Stimulated activated CD4-positive, alpha-beta T cell treated with anti-CD3 and anti-CD28 coated beads, TNF-alpha, amount 100 ng/mL, for 1 hour (primary cell): ENCODE measurements around the gene CHD1L.
A peak's percentile ranks its signal among the peaks of the same experiment; 100 is the strongest.
"Not testable (repeated sequence)": the region's sequence is repeated elsewhere in the genome, so short reads cannot be mapped to it uniquely, and the experiment has no call there.

ENCODE experiments used
- DNase-seq, 3 donors: peaks; one replicate each; pipeline ENCODE4 v3.0.0-alpha.2; 2020; ENCODE audit warnings: low read depth in 3 of 3, low spot score in 1 of 3

The CHD1L gene

DNA sequence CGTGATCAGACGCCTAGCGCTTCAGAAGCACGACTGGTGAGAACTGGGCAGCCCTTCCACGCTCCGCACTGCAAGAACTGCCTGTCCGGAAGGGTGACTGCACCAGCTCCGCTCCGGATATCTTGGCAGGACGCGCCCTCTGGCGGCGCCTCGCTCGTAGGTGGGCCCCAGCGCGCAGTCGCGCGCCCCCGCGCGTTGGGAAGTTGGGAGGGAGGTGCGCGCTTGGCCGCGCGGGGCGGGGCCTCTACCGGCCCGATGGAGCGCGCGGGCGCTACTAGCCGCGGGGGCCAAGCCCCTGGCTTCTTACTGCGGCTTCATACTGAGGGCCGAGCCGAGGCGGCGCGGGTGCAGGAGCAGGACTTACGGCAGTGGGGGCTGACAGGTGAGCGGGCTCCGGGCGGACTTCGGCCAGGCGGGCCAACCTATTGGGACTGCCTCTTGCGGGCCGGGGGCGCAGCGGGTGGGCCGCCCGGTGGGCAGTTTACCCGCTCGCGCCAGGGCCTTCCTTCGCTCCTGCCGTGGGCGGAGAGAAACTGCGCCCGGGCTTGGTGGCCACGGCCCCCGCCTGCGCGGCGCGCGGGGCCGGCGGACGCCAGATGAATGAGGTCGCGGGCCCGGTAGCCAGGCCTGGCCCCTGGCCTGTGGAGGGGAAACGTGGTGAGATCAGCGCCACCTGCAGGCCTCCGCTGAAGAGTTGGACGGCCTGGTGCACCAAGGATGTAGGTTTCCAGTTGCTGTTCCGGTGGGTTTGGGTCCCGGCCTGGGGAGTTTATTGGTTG lies at the start of gene CHD1L:
TSS of gene CHD1L (plus strand) at position 236 of the 779 bp plus-strand sequence. CDS start at position 256, 20 bp downstream.
- DNase-seq: peak; percentile 83 to 93 (median 86)

DNA sequence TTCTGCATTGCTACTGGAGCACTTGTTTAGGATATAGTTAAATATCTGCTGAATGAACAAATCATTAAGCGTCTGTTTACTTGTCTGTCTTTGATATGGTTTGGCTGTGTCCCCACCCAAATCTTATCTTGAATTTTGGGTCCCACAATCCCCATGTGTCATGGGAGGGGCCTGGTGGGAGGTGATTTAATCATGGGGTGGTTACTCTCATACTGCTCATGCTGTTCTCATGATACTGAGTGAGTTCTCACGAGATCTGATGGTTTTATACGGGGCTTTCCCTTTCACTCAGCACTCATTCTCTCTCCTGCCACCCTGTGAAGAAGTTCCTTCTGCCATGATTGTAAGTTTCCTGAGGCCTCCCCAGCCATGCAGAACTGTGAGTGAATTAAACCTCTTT lies 45.2 kb upstream of the CHD1L start:
- DNase-seq: not testable (repeated sequence)

DNA sequence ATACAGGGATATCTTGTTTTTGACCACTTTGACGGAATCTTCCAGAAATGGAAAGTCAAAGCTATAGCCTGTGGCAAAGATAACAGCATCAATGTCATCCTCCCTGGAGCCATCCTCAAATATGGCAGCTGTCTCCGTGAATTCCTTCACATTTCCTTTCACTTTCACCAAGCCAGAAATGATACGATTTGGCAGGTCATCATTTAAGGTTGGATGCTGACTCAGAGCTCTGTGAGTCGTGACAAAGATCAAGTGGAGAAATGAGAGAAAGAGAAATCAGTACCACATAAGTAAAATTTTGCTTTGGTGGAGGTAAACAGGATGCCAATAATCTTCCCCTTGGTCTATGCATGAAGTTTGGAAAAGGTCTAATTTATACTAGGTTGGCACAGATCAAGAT lies 41.2 kb upstream of the CHD1L start:
- no peak for DNase-seq

GRCh38 chr1:147201786-147202185 lies 40.7 kb upstream of the CHD1L start:
- no peak for DNase-seq

GRCh38 chr1:147202576-147202975 lies 39.9 kb upstream of the CHD1L start:
- DNase-seq: no peak

- DNase-seq: no peak
Observed at GRCh38 chr1:147204080-147204479, 38.4 kb upstream of the CHD1L start.

GRCh38 chr1:147207192-147207591 lies 35.3 kb upstream of the CHD1L start:
- DNase-seq: no peak

GRCh38 chr1:147208619-147209018 lies 33.9 kb upstream of the CHD1L start:
- DNase-seq: no peak

- no peak for DNase-seq
Observed at GRCh38 chr1:147209825-147210821, 32.4 kb upstream of the CHD1L start.

DNA sequence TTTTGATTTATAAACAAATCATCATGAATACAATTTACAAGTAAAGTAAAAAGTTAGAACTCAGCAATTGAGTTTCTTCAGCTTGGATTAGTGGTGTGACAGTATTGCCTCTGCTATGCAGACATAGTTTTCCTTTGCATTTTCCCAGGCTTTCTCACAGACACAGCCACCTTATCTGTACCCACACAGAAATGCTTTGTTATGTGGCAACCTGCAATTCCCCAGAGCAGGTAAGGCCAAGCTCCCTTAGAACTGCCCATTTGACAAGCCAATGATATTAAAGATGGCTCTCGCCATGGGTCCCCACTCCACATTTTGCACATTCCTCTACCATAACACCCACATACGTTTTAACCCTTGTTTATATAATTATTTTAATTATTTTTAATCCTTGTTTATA lies 31.5 kb upstream of the CHD1L start:
- DNase-seq: no peak

DNA sequence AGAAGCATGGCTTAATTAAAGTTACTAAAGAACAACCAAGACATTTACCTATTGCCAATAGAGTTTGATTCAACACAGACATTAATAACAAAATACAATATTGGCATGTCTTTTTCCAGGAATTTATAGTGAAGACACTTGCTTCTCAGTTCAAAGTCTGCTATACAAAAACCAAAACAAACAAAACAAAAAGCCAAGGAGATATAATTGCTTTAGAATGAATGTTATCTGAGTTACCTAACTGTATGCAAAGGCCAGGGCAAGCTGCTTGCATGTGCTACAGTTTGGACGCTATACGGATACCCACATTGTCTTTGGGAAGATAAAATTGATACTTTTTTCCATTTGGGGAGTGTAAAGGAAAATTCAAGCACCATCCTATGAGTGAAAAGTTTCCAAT lies 30.9 kb upstream of the CHD1L start:
- DNase-seq: no peak

- no peak for DNase-seq
Observed at GRCh38 chr1:147213271-147213670, 29.2 kb upstream of the CHD1L start.

DNA sequence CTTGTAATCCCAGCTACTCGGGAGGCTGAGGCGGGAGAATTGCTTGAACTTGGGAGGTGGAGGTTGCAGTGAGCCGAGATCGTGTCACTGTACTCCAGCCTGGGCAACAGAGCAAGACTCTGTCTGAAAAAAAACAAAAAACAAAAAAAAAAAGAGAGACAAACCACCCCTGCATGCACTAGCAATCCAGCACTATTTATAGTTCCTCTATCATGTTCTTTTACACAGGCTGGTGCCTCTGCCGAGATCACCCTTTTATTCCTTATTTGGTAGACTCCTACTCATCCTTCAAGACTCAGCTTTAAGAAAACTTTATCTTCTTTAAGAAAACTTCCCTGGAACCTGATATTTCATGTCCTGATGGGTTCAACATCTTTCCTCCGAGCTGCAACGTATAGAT lies 28.2 kb upstream of the CHD1L start:
- no peak for DNase-seq

DNA sequence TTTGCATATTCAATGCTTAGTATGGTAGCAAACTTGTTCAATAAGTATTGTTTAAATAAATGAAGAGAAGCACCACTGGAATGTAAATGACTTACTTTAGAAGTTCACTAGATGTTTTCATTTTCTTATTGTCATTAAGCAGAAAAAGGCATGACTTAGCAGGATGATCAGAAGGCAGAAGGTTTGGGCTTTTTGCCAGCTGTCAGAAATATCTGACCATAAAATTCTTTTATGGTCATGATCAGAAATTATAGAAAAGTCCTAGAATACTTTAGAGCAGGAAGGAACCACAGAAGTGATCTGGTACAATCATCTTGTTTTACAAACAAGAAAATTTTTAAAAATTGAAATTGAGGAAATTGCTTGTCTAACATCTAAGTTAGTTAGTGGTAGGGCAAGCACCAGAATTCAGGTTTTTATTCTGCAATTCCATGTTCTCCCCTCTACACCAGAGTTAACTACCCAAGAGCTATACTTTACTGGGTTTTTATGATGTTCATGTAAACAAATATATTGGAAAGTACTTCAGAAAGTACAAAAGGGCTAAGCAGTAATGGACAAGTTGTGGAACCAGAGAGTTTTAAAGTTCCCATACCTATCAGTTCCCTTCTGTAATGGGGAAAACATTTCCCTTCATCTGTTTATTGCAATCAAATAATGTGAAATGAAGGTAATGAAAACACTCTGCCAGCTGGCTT lies 27.5 kb upstream of the CHD1L start:
- DNase-seq: no peak

GRCh38 chr1:147215540-147215916 lies 27.0 kb upstream of the CHD1L start:
- no peak for DNase-seq

GRCh38 chr1:147216124-147216523 lies 26.4 kb upstream of the CHD1L start:
- no peak for DNase-seq

DNA sequence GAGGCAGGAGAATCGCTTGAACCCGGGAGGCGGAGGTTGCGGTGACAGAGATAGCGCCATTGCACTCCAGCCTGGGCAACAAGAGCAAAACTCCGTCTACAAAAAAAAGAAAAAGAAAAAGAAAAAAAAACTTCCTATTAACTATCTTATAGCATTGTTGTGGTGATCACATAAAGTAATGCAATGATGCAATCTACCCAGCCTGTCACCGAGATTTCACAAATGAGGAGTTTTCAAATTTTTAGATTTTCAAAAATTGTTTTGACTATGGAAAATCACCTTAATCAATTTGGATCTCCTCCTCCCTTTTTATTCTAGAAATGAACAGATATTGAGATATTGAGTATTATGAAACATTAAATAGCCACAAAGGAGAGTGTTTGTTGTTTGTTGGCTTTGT lies 25.3 kb upstream of the CHD1L start:
- DNase-seq: no peak

- no peak for DNase-seq
Observed at GRCh38 chr1:147218606-147219005, 23.9 kb upstream of the CHD1L start.

DNA sequence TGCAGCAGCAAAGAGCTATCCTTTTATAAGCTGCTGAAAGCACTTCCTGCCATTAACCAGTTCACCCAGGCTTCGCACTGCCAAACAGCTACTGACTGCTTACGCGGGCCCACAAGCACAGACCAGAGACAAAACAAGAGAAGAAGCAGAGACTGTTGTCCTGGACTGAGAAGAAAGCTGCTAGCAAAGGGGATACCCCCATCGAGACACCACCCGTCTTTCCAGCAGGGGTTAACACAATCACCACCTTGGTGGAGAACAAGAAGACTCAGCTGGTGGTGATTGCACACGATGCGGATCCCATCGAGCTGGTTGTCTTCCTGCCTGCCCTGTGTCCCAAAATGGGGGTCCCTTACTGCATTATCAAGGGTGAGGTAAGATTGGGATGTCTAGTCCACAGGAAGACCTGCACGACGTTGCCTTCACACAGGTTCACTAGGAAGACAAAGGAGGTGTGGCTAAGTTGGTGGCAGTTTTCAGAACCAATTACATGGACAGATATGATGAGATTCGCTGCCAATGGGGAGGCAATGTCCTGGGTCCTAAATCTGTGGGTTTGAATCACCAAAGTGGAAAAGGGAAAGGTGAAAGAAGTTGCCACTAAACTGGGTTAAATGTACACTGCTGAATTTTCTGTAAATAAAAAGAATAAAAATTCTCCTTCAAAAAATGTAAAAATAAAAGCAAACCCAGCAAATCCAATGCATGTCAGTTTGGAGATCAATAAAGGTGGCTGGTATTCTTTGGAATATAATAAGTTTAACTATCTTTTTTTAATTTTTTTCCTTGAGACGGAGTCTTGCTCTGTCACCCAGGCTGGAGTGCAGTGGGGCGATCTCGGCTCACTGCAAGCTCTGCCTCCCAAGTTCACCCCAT lies 18.5 kb upstream of the CHD1L start:
- no peak for DNase-seq

DNA sequence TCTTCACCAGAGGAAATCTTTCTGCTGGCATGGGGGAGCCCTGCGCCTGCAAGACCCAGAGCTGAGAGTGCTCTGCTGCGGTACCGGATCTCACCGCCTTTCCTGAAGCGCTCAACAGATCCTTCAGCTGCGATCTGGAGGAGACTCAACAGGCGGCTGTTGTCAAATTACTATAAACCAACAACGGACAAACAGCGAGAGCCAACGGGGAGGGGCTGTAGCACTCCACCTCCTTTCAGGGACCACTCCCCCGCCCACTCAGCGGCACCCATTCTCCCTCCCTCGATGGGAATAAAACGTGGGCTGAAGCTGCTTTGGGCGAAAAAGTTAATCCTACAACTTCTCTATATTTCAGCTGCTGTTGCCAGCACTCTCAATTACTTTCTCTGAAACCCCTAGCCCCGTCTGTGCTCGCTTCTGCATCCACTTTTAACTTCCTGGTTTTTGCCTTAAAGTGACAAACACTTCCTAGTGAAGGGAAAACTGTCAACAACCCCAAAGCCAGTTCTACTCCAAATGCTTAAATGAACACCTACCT lies 17.2 kb upstream of the CHD1L start, which contains the start of gene FMO5:
TSS of gene FMO5 (minus strand) at position 147 of the 538 bp plus-strand sequence. CDS start 310 bp downstream, outside the sequence.
- DNase-seq: peak; percentile 5 to 13 (median 10)
